Tongue (tissue), 2 donors: ENCODE measurements around the gene TEKT1. TPM values are rescaled to one million over a fixed set of nuclear protein-coding genes. Genes with fewer than 3 reads are reported as not detected.
A peak's percentile ranks its signal among the peaks of the same experiment; 100 is the strongest.
"Not testable (repeated sequence)": the region's sequence is repeated elsewhere in the genome, so short reads cannot be mapped to it uniquely, and the experiment has no call there.

ENCODE experiments used
- DNase-seq: peaks from one replicate; pipeline ENCODE4 v3.0.0-alpha.2; 2015
- total RNA-seq: library from RNA; depleted of rRNA; stranded (reverse); fragments of >200 nt; gene quantifications from one replicate; pipeline ENCODE4 v1.2.3, GENCODE V29; 2014

The TEKT1 gene
- not detected for total RNA-seq

GRCh38 chr17:6831661-6832263 lies at the start of gene TEKT1:
TSS of gene TEKT1 (minus strand) at chr17:6831729. CDS start at chr17:6830376, 1,353 bp downstream.
- peak; percentile 87 for DNase-seq

- not testable (repeated sequence) for DNase-seq
These were observed 47.9 kb upstream of the TEKT1 start for GRCh38 chr17:6879221-6879975.

- DNase-seq, result not testable (repeated sequence)
These were observed 43.7 kb upstream of the TEKT1 start for GRCh38 chr17:6875276-6875675.

- DNase-seq, result no peak
These were observed 41.4 kb upstream of the TEKT1 start for GRCh38 chr17:6872936-6873335.

GRCh38 chr17:6870841-6871240 lies 39.3 kb upstream of the TEKT1 start:
- no peak for DNase-seq

- no peak for DNase-seq
These were observed 37.1 kb upstream of the TEKT1 start for GRCh38 chr17:6868582-6868981.

GRCh38 chr17:6867849-6868248 lies 36.3 kb upstream of the TEKT1 start:
- no peak for DNase-seq

GRCh38 chr17:6862825-6863224 lies 31.3 kb upstream of the TEKT1 start:
- no peak for DNase-seq

GRCh38 chr17:6862122-6862521 lies 30.6 kb upstream of the TEKT1 start:
- no peak for DNase-seq

GRCh38 chr17:6857904-6858303 lies 26.4 kb upstream of the TEKT1 start:
- no peak for DNase-seq

GRCh38 chr17:6857336-6857735 lies 25.8 kb upstream of the TEKT1 start:
- no peak for DNase-seq

- DNase-seq, result no peak
These were observed 24.5 kb upstream of the TEKT1 start for GRCh38 chr17:6856051-6856450.

- DNase-seq, result peak; percentile 15
These were observed 22.4 kb upstream of the TEKT1 start for GRCh38 chr17:6853764-6854442.

- not testable (repeated sequence) for DNase-seq
These were observed 17.1 kb upstream of the TEKT1 start for GRCh38 chr17:6848545-6849179.

- not testable (repeated sequence) for DNase-seq
These were observed 14.6 kb upstream of the TEKT1 start for GRCh38 chr17:6846138-6846537.

GRCh38 chr17:6844406-6844805 lies 12.9 kb upstream of the TEKT1 start:
- not testable (repeated sequence) for DNase-seq

- peak; percentile 67 for DNase-seq
These were observed 11.8 kb upstream of the TEKT1 start for GRCh38 chr17:6843241-6843880.

GRCh38 chr17:6841769-6842168 lies 10.2 kb upstream of the TEKT1 start:
- not testable (repeated sequence) for DNase-seq

- no peak for DNase-seq
These were observed 1.0 kb downstream of the TEKT1 start for GRCh38 chr17:6830383-6830986.

- no peak for DNase-seq
These were observed 8.5 kb downstream of the TEKT1 start for GRCh38 chr17:6823011-6823442.

- DNase-seq, result no peak
These were observed 12.6 kb downstream of the TEKT1 start for GRCh38 chr17:6818938-6819337.

GRCh38 chr17:6816368-6816767 lies 15.2 kb downstream of the TEKT1 start:
- DNase-seq, result not testable (repeated sequence)
